ENCODE data around the gene HOXB3. TPM values are rescaled to one million over a fixed set of nuclear protein-coding genes. Genes with fewer than 3 reads are reported as not detected.
A peak's percentile ranks its signal among the peaks of the same experiment; 100 is the strongest.

The HOXB3 gene
- total RNA-seq, 4 donors from 2014 or later: 10.6 to 30.0 (median 18.0) TPM

DNA sequence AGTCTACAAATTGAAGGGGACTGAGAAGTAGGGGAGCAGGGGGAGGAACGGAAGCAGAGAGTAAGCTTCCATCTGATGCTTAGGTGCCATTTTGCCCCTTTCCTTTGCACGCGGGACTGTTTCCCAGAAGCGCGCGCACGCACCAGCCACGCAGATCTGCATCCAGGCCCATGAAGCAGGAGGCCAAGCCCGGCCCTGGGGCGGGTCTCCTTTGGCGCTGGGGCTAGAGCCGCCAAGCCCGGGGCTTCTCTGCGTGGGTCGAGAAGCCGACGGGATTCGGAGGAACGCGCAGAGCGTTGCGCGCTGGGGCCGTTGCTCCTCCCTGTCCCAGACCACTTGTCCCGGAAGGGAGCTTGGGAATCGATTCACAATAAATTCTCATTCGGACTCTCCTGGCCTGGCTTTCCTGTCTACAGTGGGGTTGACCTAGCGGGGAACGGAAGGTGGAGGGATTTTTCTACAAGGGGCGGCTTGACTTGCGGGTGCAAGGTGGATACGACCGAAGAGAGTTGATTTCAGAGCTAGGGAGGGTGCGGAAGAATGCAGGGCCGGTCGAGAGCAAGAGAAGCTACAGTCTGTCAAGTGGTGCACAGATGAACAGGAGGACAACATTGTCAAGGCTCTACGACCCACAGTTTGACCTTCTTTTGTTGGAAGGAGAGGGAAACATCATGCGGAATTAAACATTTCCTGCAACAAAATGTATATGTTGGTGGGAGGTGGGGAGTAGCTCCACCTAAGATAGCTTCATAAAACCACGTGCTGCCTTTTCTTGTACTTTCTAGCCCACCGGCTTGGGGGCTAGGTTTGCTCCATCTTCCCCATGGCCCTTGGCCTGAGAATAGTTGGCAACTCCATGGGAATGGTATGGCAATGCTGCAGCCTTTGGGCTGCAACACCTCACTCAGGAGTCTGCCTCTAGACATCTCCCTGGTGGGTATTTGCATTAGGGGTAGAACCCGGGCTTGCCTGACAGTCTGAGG lies 31.7 kb upstream of the HOXB3 start:
- Histone ChIP-seq H3K4me1 (peaks cover 0 to 15% of the 10 kb centered on the region in 2 donors), H3K4me3 (no peak overlapping the region), H3K36me3 (no peaks in the 10 kb centered on the region), H3K9me3 (no peaks in the 10 kb centered on the region), H3K27me3 (peaks cover 23 to 72% of the 10 kb centered on the region in 2 donors), H3K27ac (no peak overlapping the region)
- TF ChIP-seq POLR2A (IDR thresholded peaks at IDR 0.05): no peak
- TF ChIP-seq, protein P1, sequence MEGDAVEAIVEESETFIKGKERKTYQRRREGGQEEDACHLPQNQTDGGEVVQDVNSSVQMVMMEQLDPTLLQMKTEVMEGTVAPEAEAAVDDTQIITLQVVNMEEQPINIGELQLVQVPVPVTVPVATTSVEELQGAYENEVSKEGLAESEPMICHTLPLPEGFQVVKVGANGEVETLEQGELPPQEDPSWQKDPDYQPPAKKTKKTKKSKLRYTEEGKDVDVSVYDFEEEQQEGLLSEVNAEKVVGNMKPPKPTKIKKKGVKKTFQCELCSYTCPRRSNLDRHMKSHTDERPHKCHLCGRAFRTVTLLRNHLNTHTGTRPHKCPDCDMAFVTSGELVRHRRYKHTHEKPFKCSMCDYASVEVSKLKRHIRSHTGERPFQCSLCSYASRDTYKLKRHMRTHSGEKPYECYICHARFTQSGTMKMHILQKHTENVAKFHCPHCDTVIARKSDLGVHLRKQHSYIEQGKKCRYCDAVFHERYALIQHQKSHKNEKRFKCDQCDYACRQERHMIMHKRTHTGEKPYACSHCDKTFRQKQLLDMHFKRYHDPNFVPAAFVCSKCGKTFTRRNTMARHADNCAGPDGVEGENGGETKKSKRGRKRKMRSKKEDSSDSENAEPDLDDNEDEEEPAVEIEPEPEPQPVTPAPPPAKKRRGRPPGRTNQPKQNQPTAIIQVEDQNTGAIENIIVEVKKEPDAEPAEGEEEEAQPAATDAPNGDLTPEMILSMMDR (IDR thresholded peaks at IDR 0.05): no peak
- intact Hi-C loops (cut with DNase I; ENCODE audit: low total_unique reads): no loop called here
- no peak for DNase-seq

DNA sequence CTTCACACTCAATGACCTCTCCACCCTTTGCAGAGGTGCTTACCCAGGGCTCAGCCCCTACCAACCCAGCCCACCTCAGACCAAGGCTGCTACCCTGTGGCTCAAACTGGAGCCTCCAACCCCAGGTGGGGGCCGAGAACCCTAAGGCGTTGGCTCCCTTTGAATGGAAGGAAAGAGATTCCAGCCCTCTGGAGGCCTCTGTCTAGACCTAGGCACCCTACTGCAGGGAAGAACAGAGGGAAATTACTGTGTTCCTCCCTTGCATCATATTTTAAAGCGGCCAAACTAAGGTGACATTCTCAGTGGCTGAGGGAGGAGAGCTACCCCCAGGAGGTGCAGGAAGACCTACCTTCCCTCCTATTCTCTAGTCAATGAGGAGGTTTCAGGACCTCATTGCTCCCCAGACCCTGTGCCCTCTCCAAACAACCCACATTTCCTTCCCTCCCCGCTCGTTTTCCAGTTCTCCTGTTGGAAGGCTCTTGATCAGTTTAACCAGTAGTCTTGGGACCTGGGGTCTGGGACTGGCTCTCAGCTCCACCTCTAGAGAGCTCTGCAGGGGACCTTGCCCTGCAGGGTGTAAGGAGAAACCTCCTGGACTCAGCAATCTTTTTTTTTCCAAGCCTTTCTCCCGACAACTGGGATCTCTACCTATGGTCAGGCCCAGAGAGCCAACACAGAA lies 30.6 kb upstream of the HOXB3 start:
- intact Hi-C loops (cut with DNase I; ENCODE audit: low total_unique reads): no loop called here
- H3K36me3 ChIP-seq: no peaks in the 10 kb centered on the region
- peaks cover 24 to 77% of the 10 kb centered on the region in 2 donors for H3K27me3 ChIP-seq
- TF ChIP-seq, protein P1 (IDR thresholded peaks at IDR 0.05): no peak
- no peak for TF ChIP-seq POLR2A (IDR thresholded peaks at IDR 0.05)
- no peak overlapping the region for H3K27ac ChIP-seq
- no peak overlapping the region for H3K4me3 ChIP-seq
- DNase-seq: no peak
- H3K4me1 ChIP-seq: peaks cover 0 to 11% of the 10 kb centered on the region in 2 donors
- H3K9me3 ChIP-seq: no peaks in the 10 kb centered on the region

DNA sequence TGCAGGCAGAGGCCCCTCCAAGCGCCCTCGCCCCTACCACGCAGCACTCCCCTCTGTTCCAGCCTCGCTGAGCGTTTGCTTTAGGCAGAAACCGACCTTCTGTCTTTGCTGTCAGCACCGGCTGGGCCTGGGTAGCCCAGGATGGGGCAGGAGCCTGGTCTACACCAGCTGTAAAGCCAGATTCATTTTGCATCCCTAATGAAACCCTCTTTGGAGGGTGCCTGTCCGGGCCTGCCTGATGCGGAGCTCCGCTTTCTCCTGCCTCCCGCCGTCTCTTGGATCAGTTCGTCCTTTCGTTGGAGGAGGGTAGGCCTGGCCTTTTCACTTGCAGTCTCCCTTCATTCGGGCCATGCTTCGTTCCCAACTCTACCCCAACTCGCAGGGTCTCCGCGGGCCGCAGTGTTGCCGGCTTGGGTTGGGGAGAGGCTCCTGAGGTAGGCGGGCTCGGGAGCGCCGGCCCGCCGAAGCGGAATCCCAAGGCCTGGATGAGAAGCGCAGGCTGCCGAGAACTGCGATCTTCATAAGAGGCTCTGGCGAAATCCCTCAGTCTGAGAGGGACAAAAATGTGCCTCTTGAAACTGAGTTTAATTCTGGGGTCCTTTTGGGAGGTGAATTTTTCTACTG lies 29.9 kb upstream of the HOXB3 start:
- no peak overlapping the region for H3K27ac ChIP-seq
- no peak overlapping the region for H3K4me3 ChIP-seq
- no peaks in the 10 kb centered on the region for H3K36me3 ChIP-seq
- no peak for TF ChIP-seq POLR2A (IDR thresholded peaks at IDR 0.05)
- TF ChIP-seq, protein P1 (IDR thresholded peaks at IDR 0.05): no peak
- peaks cover 0 to 4% of the 10 kb centered on the region in 2 donors for H3K4me1 ChIP-seq
- DNase-seq: no peak
- peaks cover 27 to 83% of the 10 kb centered on the region in 2 donors for H3K27me3 ChIP-seq
- intact Hi-C loops (cut with DNase I; ENCODE audit: low total_unique reads): no loop called here
- no peaks in the 10 kb centered on the region for H3K9me3 ChIP-seq

DNA sequence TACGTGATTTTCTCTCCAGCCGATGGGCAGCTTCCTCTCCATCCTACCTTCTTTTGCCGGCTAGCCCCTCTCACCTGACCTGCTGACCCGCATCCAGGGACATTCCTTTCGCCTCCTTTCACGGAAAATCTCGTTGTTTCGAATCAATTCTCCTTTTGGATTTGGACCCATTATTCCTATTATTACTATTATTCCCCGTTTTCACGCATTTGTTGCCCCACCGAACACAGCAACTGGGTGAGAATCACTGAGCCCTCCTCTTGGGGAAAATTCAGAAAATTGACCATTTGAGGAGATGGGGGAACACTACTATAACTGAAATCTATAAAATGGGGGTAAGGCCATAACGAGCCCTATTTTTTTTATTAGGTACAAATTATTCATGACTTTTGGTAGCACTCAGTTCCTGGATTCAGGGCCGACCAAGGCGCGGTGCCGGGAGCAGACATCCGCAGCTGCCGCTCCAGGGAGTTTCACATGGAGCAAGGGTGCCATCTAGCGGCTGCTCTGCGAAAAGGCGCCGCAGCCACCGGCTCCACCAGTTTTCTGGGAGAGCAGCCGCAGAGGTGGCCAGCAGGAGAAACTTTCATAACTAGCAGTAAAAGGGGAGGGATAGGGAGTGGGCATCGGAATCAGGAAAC lies 28.3 kb upstream of the HOXB3 start:
- Histone ChIP-seq H3K27ac (no peak overlapping the region), H3K27me3 (peaks cover 36 to 82% of the 10 kb centered on the region in 2 donors), H3K36me3 (no peaks in the 10 kb centered on the region), H3K9me3 (no peaks in the 10 kb centered on the region), H3K4me1 (peaks cover 0 to 1% of the 10 kb centered on the region in 2 donors), H3K4me3 (no peak overlapping the region)
- peak; percentile 82 to 92 for DNase-seq
- intact Hi-C loops (cut with DNase I; ENCODE audit: low total_unique reads): no loop called here
- TF ChIP-seq, protein P1 (IDR thresholded peaks at IDR 0.05): peak; percentile 94 to 98 (median 97)
- no peak for TF ChIP-seq POLR2A (IDR thresholded peaks at IDR 0.05)
